GM19043 (cell line): ENCODE results near the gene MAP2K2.
A peak's percentile ranks its signal among the peaks of the same experiment; 100 is the strongest.

Experiments used
- ATAC-seq: cut with Tn5 transposase; IDR thresholded peaks from one replicate; pipeline ENCODE4 v1.9.1; 2021; ENCODE audit warnings: low read depth; ENCODE audit not compliant: unreplicated experiment

MAP2K2 gene

DNA sequence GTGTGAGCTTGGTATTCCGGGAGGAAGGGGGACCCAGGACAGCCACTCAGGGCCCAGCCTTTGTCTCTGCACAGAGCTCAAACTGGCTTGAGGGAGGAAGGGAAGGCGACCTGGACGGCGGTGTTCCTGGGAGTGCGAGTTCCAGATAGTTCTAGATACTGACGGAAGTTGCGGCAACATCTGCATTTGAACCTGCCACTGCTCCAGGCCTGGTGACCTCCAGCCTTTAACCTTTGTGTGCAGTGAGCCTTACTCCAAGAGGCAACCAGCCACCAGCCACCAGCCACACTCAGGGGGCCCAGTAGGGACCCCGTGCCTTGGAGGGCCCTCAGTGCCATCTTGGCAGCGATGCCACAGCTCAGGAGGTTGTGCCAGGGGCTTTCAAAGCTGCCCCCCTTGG lies 41.8 kb downstream of the MAP2K2 start:
- ATAC-seq, result no peak

DNA sequence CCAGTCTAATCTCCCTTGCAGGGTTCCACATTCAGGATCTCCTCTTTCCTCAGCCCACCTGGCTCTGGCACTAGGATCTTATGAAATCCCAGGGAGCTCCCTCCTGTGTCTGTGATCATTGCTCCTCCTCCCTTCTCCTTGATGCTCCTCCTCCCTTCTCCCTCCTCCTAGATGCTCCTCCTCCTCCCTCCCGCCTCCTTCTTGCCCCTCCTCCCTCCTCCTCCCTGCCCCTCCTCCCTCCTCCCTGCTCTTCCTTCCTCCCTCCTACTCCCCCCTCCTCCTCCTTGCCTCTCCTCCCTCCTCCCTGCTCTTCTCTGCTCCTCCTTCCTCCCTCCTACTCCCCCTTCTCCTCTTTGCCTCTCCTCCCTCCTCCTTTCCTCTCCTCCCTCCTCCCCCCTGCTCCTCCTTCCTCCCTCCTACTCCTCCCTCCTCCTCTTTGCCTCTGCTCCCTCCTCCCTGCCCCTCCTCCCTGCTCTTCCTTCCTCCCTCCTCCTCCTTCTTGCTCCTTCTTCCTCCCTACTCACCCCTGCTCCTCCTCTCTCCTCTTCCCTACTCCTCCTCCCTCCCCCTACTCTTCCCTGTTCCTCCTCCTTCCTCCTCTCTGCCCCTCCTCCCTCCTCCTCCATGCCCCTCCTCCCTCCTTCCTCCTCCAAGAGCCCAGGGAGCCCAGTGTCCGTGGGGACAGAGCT lies 42.3 kb downstream of the MAP2K2 start:
- no peak for ATAC-seq

DNA sequence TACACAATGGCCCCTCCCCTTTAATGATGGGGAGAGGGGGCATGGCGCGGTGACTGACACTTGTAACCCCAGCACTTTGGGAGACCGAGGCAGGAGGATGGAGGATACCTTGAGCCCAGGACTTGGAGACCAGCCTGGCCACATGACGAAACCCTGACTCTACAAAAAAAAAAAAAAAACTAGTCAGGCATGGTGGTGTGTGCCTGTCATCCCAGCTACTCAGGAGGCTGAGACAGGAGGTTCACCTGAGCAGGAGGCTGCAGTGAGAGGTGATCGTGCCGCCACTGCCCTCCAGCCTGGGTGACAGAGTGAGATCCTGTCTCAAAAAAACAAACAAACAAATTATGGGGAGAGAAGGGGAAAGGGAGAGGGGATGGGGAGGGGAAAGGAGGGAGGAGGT lies 43.4 kb downstream of the MAP2K2 start:
- no peak for ATAC-seq

DNA sequence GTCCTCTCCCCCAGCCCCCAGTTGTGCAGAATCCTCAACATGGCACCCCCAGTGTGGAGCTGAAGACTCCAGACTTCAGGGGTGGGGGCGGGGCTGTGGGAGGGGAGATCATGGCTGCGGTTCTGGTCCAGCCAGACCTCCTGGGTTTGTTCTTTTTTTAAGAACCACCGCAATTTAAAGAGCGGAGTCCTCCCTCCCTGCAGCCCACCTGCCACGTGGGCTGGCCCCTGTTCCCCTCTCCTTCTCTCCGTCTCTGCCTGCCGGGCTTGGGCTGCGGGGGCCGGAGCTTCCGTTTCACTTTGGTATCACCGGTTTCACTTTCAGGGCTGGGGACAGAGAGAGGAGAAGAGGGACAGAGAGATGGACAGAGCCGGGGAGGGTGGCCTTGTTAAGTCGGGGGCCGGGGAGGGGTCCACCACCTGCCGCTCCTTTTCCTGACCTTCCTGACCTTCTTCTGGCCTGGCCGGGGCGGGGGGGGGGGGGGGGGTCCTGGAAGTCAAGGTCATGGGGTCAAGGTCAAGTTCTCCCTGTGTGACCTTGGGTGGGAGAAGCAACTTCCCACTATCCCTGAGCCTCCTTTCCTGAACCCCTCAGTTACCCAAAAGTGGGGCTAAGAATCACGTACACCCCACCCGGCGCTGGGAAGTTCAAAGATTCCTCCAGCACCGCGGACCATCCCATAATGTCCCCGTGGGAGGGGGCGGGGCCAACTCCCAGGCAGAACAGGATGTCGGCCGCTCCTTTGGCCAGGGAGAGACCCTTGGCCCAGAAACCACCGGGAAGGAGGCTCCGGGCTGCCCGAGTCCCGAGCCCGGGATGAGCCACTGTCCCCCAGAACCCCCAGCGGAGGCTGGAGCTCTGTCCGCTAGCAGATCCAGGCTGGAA lies 45.9 kb downstream of the MAP2K2 start:
- no peak for ATAC-seq

DNA sequence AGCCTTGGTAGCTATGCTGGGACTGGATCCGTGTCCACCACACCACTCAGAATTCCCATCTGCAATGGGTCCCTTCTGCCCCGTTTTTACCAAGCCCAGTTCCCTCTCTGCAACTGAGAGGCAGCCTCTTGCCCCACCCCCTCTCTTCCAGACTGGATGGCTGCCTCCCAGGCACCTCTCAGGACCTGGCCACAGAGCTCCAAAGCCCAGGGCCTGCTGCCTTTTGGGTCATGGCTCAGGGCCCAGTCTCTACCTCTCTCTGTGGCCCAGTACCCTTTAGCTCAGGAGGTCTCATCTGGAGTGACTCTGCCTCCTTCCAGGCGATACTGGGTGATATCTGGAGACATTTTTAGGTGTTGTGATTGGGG lies 46.9 kb downstream of the MAP2K2 start:
- no peak for ATAC-seq

DNA sequence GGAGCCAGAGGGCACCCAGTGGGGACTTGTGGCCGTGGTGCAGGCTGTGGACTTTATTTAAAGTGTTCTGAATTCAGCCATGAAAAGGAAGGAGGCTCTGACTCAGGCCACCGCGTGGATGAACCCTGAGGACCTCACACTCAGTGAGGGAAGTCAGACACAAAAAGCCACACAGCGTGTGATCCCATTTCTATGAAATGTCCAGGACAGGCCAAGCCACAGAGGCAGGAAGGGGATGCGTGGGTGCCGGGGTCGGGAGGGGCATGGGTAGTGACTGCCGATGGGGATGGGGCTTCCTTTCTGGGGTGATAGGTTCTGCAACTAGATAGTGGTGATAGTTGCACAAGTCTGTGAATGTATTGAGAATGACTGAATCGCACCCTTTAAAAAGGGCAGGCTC lies 48.5 kb downstream of the MAP2K2 start:
- ATAC-seq, result no peak

DNA sequence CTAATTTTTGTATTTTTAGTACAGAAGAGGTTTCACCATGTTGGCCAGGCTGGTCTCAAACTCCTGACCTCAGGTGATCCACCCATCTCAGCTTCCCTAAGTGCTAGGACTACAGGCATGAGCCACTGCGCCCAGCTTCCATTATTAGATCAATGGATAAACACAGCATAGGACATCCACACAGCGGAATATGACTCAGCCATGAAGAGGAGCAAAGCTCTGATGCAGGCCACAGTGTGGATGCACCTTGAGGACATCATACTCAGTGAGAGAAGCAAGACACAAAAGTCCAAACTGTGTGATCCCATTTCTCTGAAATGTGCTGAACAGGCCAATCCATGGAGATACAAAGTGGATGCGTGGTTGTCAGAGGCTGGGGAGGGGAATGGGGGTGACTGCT lies 52.3 kb downstream of the MAP2K2 start:
- no peak for ATAC-seq

DNA sequence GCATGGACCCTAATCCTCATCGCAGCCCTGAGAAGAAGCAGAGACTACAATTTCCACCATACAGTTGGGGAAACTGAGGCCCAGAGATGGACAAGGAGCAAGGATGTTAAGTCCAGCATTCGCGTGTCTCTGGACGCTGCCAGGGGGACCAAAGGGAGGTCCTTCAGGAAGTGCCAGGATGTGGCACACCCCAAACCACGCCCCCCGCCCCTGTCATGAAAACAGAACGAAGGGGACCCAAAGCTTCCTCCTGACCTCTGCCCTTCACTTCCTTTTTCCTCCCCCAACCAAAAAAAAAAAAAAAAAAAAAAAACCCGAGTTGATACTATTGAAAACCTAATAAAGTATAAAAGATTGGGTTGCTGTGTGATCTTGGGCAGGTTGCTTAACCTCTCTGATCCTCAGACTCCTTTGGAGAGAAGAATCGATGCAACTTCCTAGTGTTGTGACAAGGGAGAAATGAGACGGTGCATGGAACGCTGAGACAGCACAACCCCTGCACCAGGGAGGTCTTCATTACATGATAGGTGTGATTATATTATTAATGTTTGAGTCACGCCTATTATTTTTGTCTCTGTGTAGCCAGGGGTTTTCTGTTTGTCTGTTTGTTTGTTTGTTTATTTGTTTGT lies 54.5 kb downstream of the MAP2K2 start:
- no peak for ATAC-seq

DNA sequence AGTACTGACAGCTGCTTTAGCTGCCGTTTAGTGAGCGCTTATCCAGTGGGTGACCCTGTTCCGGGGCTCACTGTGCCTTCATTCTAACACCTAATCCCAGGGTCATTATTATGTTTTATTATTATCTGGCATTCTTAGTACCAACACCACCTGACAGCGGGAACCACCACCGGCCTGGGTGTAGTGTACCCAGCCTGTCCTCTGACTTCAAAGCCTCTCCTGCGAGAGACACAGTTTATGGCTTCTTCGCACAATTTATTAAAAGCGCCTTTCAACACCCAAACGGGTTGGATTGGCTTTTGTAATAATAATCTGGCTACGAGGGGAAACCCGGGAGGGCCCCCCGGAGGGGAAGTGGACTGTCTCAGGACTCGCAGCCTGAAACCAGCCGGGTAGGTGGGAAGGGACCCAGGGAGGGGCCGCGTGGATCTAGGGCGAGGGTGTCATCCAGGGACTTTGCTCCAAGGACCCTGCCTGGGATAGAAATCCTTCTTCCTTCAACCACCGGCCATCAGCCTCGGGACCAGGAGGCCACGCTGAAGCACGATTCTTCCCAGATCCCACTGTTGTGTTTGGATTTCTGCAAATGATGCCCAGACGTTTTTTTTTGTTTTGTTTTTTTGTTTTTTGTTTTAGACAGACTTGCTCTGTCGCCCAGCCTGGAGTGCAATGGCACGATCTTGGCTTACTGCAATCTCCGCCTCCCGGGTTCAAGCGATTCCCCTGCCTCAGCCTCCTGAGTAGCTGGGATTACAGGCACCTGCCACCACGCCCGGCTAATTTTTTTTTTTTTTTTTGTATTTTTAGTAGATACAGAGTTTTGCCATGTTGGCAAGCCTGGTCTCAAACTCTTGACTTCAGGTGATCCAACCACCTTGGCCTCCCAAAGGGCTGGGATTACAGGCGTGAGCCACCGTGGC lies 55.6 kb downstream of the MAP2K2 start:
- ATAC-seq, result no peak

DNA sequence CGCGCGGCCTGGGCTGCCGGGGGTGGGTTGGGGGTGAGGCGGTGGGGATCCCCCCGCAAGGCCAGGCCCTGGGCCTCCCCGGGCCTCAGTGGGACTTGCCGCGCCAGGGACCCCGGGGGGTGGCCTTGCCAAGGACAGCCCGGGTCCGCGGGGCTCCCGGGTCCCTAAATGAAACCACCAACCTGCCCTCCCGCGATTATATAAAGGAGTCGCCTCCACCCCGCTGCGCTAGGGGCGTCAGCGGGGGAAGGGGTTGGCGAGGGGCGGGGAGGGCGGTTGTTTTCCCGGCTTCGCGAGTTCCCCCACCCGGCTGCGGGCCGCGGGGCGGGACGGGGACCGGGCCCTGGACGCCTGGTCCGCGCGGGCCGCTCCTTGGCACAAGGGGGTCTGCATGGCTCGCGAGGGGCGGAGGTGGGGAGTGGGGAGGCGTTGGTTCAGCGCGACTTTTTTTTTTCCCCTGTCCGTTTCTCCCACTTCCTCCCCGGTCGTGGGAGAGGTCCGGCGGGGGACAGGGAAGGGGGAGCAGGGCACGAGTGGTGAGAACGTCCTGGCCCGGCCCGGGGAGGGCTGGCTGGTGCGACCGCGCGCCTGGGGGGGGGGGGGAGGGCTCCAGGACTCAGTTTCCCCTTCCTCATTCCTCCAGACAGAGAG lies 56.4 kb downstream of the MAP2K2 start:
- no peak for ATAC-seq

DNA sequence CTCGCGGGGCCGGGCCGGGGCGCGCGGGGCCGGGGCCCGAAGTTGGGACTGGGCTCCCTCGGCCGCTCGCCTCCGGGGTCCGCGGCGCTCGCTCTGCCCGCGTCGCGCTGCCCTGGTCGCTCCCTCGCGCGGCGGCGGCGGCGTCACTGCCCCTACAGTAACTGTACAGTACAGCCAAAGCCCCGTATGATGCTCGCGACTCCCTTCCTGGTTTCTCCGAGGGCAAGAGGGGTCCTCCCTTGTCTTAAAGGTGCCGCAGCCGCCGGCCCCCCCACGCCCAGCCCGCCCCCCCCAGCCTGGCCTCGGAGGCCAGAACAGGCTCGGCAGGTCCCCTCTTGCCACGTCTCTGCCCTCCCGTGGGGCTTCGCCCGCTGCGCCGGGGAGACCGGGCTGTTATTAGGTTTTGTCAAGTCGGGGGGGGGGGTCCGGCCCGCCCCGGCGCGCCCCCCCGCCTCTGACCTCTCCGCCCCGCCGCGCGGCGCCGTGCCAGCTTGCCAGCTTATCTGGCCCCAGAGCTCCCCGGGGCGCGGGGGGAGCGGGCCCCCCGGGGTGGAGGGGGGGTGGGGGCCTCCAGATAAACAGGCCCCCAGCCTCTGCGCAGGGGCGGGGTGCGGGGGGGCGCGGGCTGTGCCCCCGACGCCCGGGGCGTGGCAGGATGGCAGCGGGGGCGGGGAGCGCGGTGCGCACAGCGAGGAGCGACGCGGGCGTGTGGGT lies 57.1 kb downstream of the MAP2K2 start, which contains the start of gene ZBTB7A:
Gene ZBTB7A (minus strand): TSS at position 218 of the 714 bp plus-strand sequence. CDS start 11,667 bp downstream, outside the sequence.
- no peak for ATAC-seq

DNA sequence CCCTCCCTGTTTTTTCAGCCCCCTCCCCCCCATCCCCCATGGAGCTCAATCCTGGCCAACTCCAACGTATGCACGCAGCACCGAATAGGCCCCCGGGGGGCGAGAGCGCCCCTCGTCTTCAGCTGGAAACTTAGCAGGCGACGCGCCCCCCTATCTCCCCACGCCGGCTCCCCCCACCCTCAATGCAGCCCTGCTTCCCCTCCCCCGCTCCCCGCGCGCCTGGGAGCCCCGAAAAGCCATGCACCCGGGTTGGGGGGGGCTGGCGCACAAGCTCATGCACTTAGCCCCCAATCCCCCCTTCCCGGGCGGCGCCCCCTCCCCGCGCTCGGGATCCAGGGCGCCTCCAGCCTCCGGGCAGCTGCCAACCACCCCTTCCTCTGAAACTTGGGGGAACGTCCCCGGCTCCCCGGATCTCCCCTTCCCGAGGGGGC lies 57.7 kb downstream of the MAP2K2 start:
- no peak for ATAC-seq

DNA sequence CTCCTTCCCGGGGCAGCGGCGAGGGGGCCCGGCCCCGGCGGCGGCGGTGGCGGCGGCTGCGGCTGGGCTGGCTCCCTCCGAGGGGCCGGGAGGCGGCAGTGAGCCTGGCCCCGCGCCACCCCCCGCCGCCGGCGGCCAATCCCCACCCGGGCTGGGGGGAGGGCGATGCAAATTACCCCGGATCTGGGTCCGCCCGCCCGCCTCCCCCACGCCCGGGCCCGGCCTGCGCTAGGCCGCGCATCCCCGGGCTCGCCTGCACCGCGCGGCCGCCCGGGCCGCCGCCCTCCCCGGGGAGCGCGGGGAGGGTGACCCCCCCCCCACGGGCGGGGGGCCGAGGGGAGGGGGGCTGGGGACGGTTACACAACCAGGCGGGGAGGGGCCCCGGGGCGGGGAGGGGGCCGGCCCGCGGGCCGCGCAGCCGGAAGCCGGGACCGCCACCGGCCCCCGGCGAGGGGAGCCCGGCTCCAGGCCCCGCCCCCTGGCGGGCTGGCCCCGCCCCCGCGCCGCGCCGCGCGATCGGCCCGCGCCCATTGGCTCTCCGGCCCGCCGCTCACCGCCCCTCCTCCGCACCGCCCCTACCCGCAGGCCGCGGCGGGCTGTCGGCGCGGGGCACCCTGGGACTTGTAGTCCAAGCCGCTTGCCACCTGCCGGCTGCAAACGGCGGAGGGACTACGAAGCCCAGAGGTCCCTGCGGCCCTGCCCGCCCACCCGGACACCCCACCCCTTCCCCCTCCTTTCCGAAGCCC lies 58.3 kb downstream of the MAP2K2 start:
- peak; percentile 77 for ATAC-seq

DNA sequence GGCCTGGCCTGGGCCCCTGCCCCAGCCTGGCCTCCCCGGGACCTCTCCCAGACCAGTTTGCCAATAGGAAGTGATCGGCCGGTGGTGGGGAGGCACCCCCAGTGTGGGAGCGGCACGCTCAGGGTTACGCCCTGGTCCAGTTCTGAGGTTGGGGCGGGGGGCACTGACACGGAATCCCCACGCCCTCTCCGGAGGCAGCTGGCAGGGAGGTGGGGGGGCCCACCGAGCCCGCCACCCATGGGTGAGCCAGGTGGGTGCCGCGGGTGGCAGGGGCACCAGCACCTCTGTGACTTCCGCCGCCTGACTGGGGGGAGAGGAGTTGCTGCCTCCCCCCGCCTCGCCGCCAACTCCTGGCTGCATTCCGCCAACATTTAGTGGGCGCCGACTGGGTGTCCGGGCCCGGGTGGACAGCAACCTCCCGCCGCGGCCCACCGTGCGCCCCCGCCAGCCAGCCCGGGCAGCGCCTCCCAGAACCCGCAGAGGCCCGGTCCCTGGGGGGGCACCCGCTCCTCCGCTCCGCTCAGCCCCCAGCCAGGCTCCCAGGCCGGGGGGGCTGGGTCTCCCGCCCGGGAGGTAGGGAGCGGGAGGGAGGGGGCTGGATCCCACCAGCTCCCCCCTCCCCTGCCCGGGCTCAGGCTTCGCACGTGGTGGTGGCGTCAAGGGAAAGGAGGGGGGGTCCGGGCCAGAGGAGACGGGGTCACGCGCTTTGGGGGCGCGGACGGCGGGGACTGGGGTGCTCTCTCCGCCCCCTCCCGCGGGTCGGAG lies 59.2 kb downstream of the MAP2K2 start:
- no peak for ATAC-seq

DNA sequence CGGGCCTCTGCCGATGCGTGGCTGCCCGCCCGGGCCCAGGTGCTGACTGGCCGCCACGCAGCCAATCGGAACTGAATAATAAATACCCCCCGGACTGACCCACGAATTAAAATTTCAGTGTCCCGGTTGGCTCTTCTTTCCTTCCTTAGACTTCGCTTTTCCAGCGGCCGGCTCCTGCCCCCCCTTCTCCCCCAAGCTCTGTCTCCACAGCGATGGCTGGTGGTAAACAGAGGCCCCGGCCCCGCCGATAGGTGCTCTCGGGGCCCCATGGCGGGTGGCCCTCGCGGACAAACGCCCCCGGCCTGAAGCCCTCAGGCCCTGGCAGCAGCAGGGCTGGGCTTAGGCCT lies 59.8 kb downstream of the MAP2K2 start:
- no peak for ATAC-seq

DNA sequence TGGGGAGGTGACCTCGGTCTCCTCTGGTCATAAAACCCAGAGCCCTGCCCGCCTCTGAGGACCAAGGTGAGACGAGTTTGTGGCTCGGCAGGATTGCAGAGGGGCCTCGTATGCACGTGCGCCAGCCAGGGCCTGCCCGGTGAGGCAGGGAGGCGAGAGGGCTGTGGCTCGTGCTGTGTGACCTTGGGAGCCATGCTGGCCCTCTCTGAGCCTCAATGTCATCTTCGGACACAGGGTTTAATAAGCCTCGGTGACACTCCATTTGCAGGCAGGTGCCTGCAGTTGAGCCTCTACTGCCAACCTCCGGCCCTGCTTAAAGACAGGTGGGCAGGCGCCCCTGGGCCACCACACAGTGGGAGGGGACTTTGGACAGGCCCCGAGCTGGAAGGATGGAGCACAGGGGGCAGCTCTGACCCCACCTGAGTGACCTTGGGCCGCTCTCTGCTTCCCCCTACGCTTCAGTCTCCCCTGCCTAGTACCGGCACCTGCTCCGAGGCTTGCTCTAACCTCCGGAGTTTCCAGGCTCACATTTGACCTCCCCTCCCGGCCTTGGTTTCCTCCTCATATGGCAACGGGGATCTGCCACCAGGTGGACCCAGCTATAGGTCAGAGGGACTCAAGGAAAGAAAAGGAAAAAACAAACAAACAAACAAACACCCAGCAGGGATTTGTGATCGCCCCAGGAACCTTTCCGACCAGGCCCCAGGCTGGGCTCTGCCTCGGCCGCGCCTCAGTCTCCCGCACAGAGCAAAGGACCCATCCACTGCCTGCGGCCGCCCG lies 60.4 kb downstream of the MAP2K2 start:
- ATAC-seq, result no peak
